SK-N-MC (cell line): Measurements from ENCODE around the gene SNU13.

ENCODE experiments used
- EZH2 ChIP-seq: fragments of 200-600 bp; sonication (generic); IDR thresholded peaks from one replicate; pipeline ENCODE4 v1.6.1; 2017; ENCODE audit warnings: antibody characterized with exemption
- POLR2AphosphoS5 ChIP-seq: IDR thresholded peaks from 2 replicates; pipeline ENCODE4 v1.6.1; 2012; ENCODE audit warnings: mild to moderate bottlenecking, low read depth, low read length, borderline replicate concordance

- TF ChIP-seq POLR2AphosphoS5 (no peak), EZH2 (no peak)
Measured at GRCh38 chr22:41641854-41642253, 46.8 kb downstream of the SNU13 start.
